H9 (cell line): Measurements from ENCODE around the gene SPPL3. TPM values are rescaled to one million over a fixed set of nuclear protein-coding genes. Genes with fewer than 3 reads are reported as not detected.

Source experiments
- DNase-seq: peaks from one replicate; pipeline ENCODE4 v3.0.0-alpha.2; 2017
- H2AFZ ChIP-seq: one replicate; pipeline ENCODE4 v1.6.1; 2013; ENCODE audit warnings: mild to moderate bottlenecking, low read length, control low read depth, moderate library complexity
- H2AK5ac ChIP-seq: 2 replicates; pipeline ENCODE4 v1.6.1; 2013; ENCODE audit warnings: low read length, control low read depth, mixed read lengths; ENCODE audit not compliant: insufficient read length
- H2BK120ac ChIP-seq: one replicate; pipeline ENCODE4 v1.6.1; 2013; ENCODE audit warnings: low read depth, mild to moderate bottlenecking, low read length, control low read depth, inconsistent platforms; ENCODE audit not compliant: poor library complexity, severe bottlenecking
- H2BK12ac ChIP-seq: 2 replicates; pipeline ENCODE4 v1.6.1; 2013; ENCODE audit warnings: low read length, control low read depth, mixed read lengths, low read depth; ENCODE audit not compliant: insufficient read length
- H2BK15ac ChIP-seq: 2 replicates; pipeline ENCODE4 v1.6.1; 2013; ENCODE audit warnings: low read depth, low read length, control low read depth
- H2BK20ac ChIP-seq: one replicate; pipeline ENCODE4 v1.6.1; 2013; ENCODE audit warnings: low read depth, mild to moderate bottlenecking, low read length, control low read depth, inconsistent platforms; ENCODE audit not compliant: poor library complexity, severe bottlenecking
- H2BK5ac ChIP-seq: 2 replicates; pipeline ENCODE4 v1.6.1; 2013; ENCODE audit warnings: low read length, control low read depth, mixed read lengths; ENCODE audit not compliant: insufficient read length
- H3K14ac ChIP-seq: 2 replicates; pipeline ENCODE4 v1.6.1; 2013; ENCODE audit warnings: low read length, control low read depth; ENCODE audit not compliant: insufficient read depth
- H3K18ac ChIP-seq: 2 replicates; pipeline ENCODE4 v1.6.1; 2013; ENCODE audit warnings: low read depth, mild to moderate bottlenecking, mixed read lengths, low read length, control low read depth; ENCODE audit not compliant: insufficient read length
- H3K23ac ChIP-seq: 2 replicates; pipeline ENCODE4 v1.6.1; 2013; ENCODE audit warnings: low read length, control low read depth, mixed read lengths, low read depth; ENCODE audit not compliant: insufficient read length
- H3K23me2 ChIP-seq: 2 replicates; pipeline ENCODE4 v1.6.1; 2013; ENCODE audit warnings: low read depth, mild to moderate bottlenecking, mixed read lengths, low read length, control low read depth; ENCODE audit not compliant: insufficient read length, poor library complexity, severe bottlenecking
- H3K27ac ChIP-seq: 2 replicates; pipeline ENCODE4 v1.5.1; 2013; ENCODE audit warnings: low read length, control low read depth, mixed read lengths, low read depth; ENCODE audit not compliant: insufficient read length
- H3K27me3 ChIP-seq: 2 replicates; pipeline ENCODE4 v1.6.1; 2013; ENCODE audit warnings: low read length, control low read depth, inconsistent platforms; ENCODE audit not compliant: insufficient read depth
- H3K4ac ChIP-seq: 2 replicates; pipeline ENCODE4 v1.6.1; 2013; ENCODE audit warnings: low read depth, mild to moderate bottlenecking, control low read depth, inconsistent platforms, low read length, moderate library complexity
- H3K4me1 ChIP-seq: 2 replicates; pipeline ENCODE4 v1.6.1; 2013; ENCODE audit warnings: low read length, control low read depth, inconsistent platforms; ENCODE audit not compliant: insufficient read depth
- H3K4me2 ChIP-seq: 2 replicates; pipeline ENCODE4 v1.6.1; 2013; ENCODE audit warnings: low read length, control low read depth, mixed read lengths; ENCODE audit not compliant: insufficient read length, insufficient read depth
- H3K56ac ChIP-seq: 2 replicates; pipeline ENCODE4 v1.6.1; 2013; ENCODE audit warnings: low read depth, mild to moderate bottlenecking, mixed read lengths, low read length, control low read depth; ENCODE audit not compliant: insufficient read length
- H3K79me1 ChIP-seq: 2 replicates; pipeline ENCODE4 v1.6.1; 2013; ENCODE audit warnings: low read depth, mild to moderate bottlenecking, moderate library complexity, low read length, control low read depth, inconsistent platforms; ENCODE audit not compliant: insufficient read depth, poor library complexity, severe bottlenecking
- H3K79me2 ChIP-seq: 2 replicates; pipeline ENCODE4 v1.6.1; 2013; ENCODE audit warnings: low read length, control low read depth, inconsistent platforms; ENCODE audit not compliant: insufficient read depth
- H3K9ac ChIP-seq: 2 replicates; pipeline ENCODE4 v1.6.1; 2013; ENCODE audit warnings: low read length, control low read depth, mixed read lengths; ENCODE audit not compliant: insufficient read length; ENCODE audit errors: extremely low read depth
- H3K9me3 ChIP-seq: one replicate; pipeline ENCODE4 v1.6.1; 2013; ENCODE audit warnings: low read depth, low read length, inconsistent platforms; ENCODE audit not compliant: control insufficient read depth
- H3T11ph ChIP-seq: one replicate; pipeline ENCODE4 v1.6.1; 2013; ENCODE audit warnings: mild to moderate bottlenecking, low read length, control low read depth, inconsistent platforms
- H4K20me1 ChIP-seq: one replicate; pipeline ENCODE4 v1.6.1; 2013; ENCODE audit not compliant: control insufficient read depth, insufficient read length, insufficient read depth
- H4K5ac ChIP-seq: 2 replicates; pipeline ENCODE4 v1.6.1; 2013; ENCODE audit warnings: low read depth, mild to moderate bottlenecking, mixed read lengths, low read length, control low read depth; ENCODE audit not compliant: insufficient read length
- H4K8ac ChIP-seq: replicated peaks from 2 replicates; pipeline ENCODE4 v1.6.1; 2013; ENCODE audit warnings: low read length, control low read depth, mixed read lengths, low read depth; ENCODE audit not compliant: insufficient read length
- H4K91ac ChIP-seq: 2 replicates; pipeline ENCODE4 v1.6.1; 2013; ENCODE audit warnings: low read depth, mild to moderate bottlenecking, moderate library complexity, mixed read lengths, low read length, control low read depth; ENCODE audit not compliant: insufficient read length
- H3K27ac Mint-ChIP-seq, 3 experiments: 2 replicates in 2 of 3; 3 replicates in 1 of 3; pipeline ENCODE4 v1.8.0; 2020 to 2021; ENCODE audit warnings: mixed read lengths in 3 of 3, mild to moderate bottlenecking in 1 of 3, moderate library complexity in 1 of 3
- H3K27me3 Mint-ChIP-seq: 2 replicates; pipeline ENCODE4 v1.8.0; 2021; ENCODE audit warnings: low read depth, mild to moderate bottlenecking, moderate library complexity, mixed read lengths
- H3K36me3 Mint-ChIP-seq, 3 experiments: 2 replicates in 2 of 3; 3 replicates in 1 of 3; pipeline ENCODE4 v1.8.0; 2020 to 2021; ENCODE audit warnings: low read depth in 3 of 3, mixed read lengths in 3 of 3; ENCODE audit not compliant: insufficient read depth in 1 of 3
- H3K4me1 Mint-ChIP-seq, 2 experiments: 2 replicates each; pipeline ENCODE4 v1.8.0; 2020; ENCODE audit warnings: mixed read lengths in 2 of 2
- H3K4me3 Mint-ChIP-seq, 2 experiments: 2 replicates in 1 of 2; 3 replicates in 1 of 2; pipeline ENCODE4 v1.8.0; 2020 to 2021; ENCODE audit warnings: mild to moderate bottlenecking in 2 of 2, mixed read lengths in 2 of 2, moderate library complexity in 1 of 2
- H3K9me3 Mint-ChIP-seq, 2 experiments: 2 replicates in 1 of 2; 3 replicates in 1 of 2; pipeline ENCODE4 v1.8.0; 2020; ENCODE audit warnings: mild to moderate bottlenecking in 2 of 2, mixed read lengths in 2 of 2, moderate library complexity in 1 of 2
- CTCF ChIP-seq: fragments of 200-600 bp; sonication (generic); conservative IDR thresholded peaks from 3 replicates; pipeline ENCODE4 v1.8.0; 2021; ENCODE audit warnings: antibody characterized with exemption, mild to moderate bottlenecking
- WGBS: extraction: QIAGEN DNeasy Blood & Tissue Kit; methylation state at CpG from one replicate; pipeline ENCODE4 v1.1.7; 2013; ENCODE audit warnings: missing lambda C conversion rate, low lambda C conversion rate, mixed read lengths; ENCODE audit not compliant: insufficient read length; ENCODE audit errors: extremely low coverage; 5-methylcytosine and 5-hydroxymethylcytosine counted together
- total RNA-seq: library from RNA; stranded (reverse); gene quantifications from 2 replicates; pipeline ENCODE4 v1.2.1, GENCODE V29; 2021

SPPL3 gene
- total RNA-seq, 1 experiment from 2014 or later = 46.3 TPM

- no peak overlapping the region for H3K9ac ChIP-seq
- H4K8ac ChIP-seq = no peak overlapping the region
- no peaks in the 10 kb centered on the region for H3K36me3 Mint-ChIP-seq
- H4K5ac ChIP-seq = no peak overlapping the region
- H3K23ac ChIP-seq = no peak overlapping the region
- H3K79me1 ChIP-seq = peaks cover 3% of the 10 kb centered on the region
- H3K56ac ChIP-seq = no peak overlapping the region
- no peaks in the 10 kb centered on the region for H3K4me1 ChIP-seq
- H3K4me1 Mint-ChIP-seq = peaks cover 2 to 6% of the 10 kb centered on the region in 2 experiments; a peak in 2 of 4 replicates
- H2BK15ac ChIP-seq = no peak overlapping the region
- H3K9me3 Mint-ChIP-seq = no peaks in the 10 kb centered on the region
- H3K18ac ChIP-seq = no peak overlapping the region
- H3K27me3 ChIP-seq = no peaks in the 10 kb centered on the region
- H3T11ph ChIP-seq = no peak overlapping the region
- no peak overlapping the region for H2BK120ac ChIP-seq
- H3K27ac ChIP-seq = no peak overlapping the region
- no peak for DNase-seq
- H3K4me3 Mint-ChIP-seq = no peak overlapping the region
- H2BK5ac ChIP-seq = no peak overlapping the region
- H2AFZ ChIP-seq = no peak overlapping the region
- no peak overlapping the region for H3K4ac ChIP-seq
- TF ChIP-seq CTCF = no peak
- no peak overlapping the region for H3K14ac ChIP-seq
- H2BK12ac ChIP-seq = no peak overlapping the region
- H4K91ac ChIP-seq = no peak overlapping the region
- WGBS = no CpG with 5 or more reads among the region's 4 CpGs
- H2BK20ac ChIP-seq = no peak overlapping the region
- no peaks in the 10 kb centered on the region for H3K27me3 Mint-ChIP-seq
- no peaks in the 10 kb centered on the region for H3K23me2 ChIP-seq
- H2AK5ac ChIP-seq = no peak overlapping the region
- no peak overlapping the region for H3K4me2 ChIP-seq
- H4K20me1 ChIP-seq = no peaks in the 10 kb centered on the region
- no peaks in the 10 kb centered on the region for H3K9me3 ChIP-seq
- H3K27ac Mint-ChIP-seq = no peak overlapping the region
- H3K79me2 ChIP-seq = 0 out of 2 replicates have a peak, but pooled peaks cover 3% of the 10 kb centered on the region
These were observed 56.8 kb downstream of the SPPL3 start for GRCh38 chr12:120847392-120847791.
